Uterus (tissue), 4 donors: ENCODE measurements around the gene OR51G2. TPM values are rescaled to one million over a fixed set of nuclear protein-coding genes. Genes with fewer than 3 reads are reported as not detected.

Source experiments
- DNase-seq, 2 donors: peaks; one replicate each; pipeline ENCODE4 v3.0.0-alpha.2; 2019 to 2020
- H3K27ac ChIP-seq, 2 donors: fragments of 200-600 bp; sonication (generic); 1 replicate in 1 of 2; 2 replicates in 1 of 2; pipeline ENCODE4 v1.5.1; 2016 to 2018
- H3K27me3 ChIP-seq, 2 donors: fragments of 200-600 bp; sonication (generic); one replicate each; pipeline ENCODE4 v1.5.1; 2018 to 2019; ENCODE audit warnings: control low read depth in 1 of 2
- H3K36me3 ChIP-seq, 2 donors: fragments of 200-600 bp; sonication (generic); one replicate each; pipeline ENCODE4 v1.5.1; 2019; ENCODE audit warnings: control low read depth in 1 of 2
- H3K4me1 ChIP-seq, 2 donors: fragments of 200-600 bp; sonication (generic); one replicate each; pipeline ENCODE4 v1.5.1; 2018 to 2019; ENCODE audit warnings: control low read depth in 1 of 2
- H3K4me3 ChIP-seq, 2 donors: fragments of 200-600 bp; sonication (generic); 1 replicate in 1 of 2; 2 replicates in 1 of 2; pipeline ENCODE4 v1.5.1; 2018 to 2019; ENCODE audit warnings: mild to moderate bottlenecking in 1 of 2
- H3K9me3 ChIP-seq, 2 donors: fragments of 200-600 bp; sonication (generic); one replicate each; pipeline ENCODE4 v1.5.1; 2019; ENCODE audit warnings: control low read depth in 1 of 2
- CTCF ChIP-seq, 4 experiments: fragments of 200-600 bp in 2 of 4; fragments of 450-650 bp in 2 of 4; sonication (generic) in 2 of 4; IDR thresholded peaks; one replicate each; pipeline ENCODE4 v1.5.1; 2016 to 2019; ENCODE audit warnings: antibody characterized with exemption in 4 of 4, mild to moderate bottlenecking in 2 of 4, moderate library complexity in 1 of 4
- POLR2A ChIP-seq, 2 donors: fragments of 450-650 bp; IDR thresholded peaks; one replicate each; pipeline ENCODE4 v1.6.1; 2016; ENCODE audit warnings: antibody characterized with exemption in 2 of 2, mild to moderate bottlenecking in 1 of 2, moderate library complexity in 1 of 2
- intact Hi-C: fragments of 100-400 bp; cut with DNase I; formaldehyde crosslinking; loops from one replicate; pipeline ENCODE4 v1.15.1; 2023; ENCODE audit warnings: low total_unique reads
- total RNA-seq, 4 donors: library from RNA; depleted of rRNA in 3 of 4; stranded (reverse); fragments of >200 nt in 3 of 4; gene quantifications; one replicate each; pipeline versions ENCODE4 v1.1.0 to v1.2.4, GENCODE V29; 2014 to 2023
- donor health status: DM: yes; HTN: yes; CAD: no.

OR51G2 gene
- total RNA-seq, 4 donors from 2014 or later, result not detected

- DNase-seq, result no peak
- Histone ChIP-seq H3K4me3 (no peak overlapping the region), H3K27me3 (no peaks in the 10 kb centered on the region), H3K27ac (no peak overlapping the region), H3K4me1 (no peaks in the 10 kb centered on the region), H3K9me3 (no peaks in the 10 kb centered on the region), H3K36me3 (no peaks in the 10 kb centered on the region)
- TF ChIP-seq POLR2A (IDR thresholded peaks at IDR 0.05) (no peak), CTCF (IDR thresholded peaks at IDR 0.05) (no peak)
- intact Hi-C loops, result no loop called here
Measured at GRCh38 chr11:4890279-4890678, 28.9 kb downstream of the OR51G2 start.

DNA sequence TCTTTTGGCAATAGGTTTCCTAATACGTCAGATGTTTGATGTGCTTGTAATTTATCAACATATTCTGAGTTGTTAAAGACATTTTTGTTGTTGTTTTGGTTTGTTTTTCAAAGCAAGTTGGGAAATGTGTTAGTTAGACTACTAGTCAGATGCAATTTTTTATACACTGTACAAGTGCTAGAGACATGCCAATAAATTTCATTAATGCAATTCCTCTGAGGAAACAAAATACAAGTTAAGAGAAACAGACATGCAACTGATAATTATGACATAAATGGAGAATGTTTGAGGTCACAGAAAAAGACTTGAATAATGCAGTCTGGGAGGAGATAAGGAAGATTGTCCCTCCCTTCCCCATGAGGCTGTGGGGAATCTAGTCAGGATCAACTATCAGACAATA is 31.6 kb downstream of the OR51G2 start:
- no peak for TF ChIP-seq POLR2A (IDR thresholded peaks at IDR 0.05)
- TF ChIP-seq CTCF (IDR thresholded peaks at IDR 0.05), result no peak
- no peaks in the 10 kb centered on the region for H3K36me3 ChIP-seq
- H3K4me1 ChIP-seq, result no peaks in the 10 kb centered on the region
- H3K27me3 ChIP-seq, result no peaks in the 10 kb centered on the region
- intact Hi-C loops, result no loop called here
- no peaks in the 10 kb centered on the region for H3K9me3 ChIP-seq
- no peak for DNase-seq
- H3K4me3 ChIP-seq, result no peak overlapping the region
- no peak overlapping the region for H3K27ac ChIP-seq

GRCh38 chr11:4886186-4886585 is 33.0 kb downstream of the OR51G2 start:
- Histone ChIP-seq H3K4me3 (no peak overlapping the region), H3K36me3 (no peaks in the 10 kb centered on the region), H3K9me3 (no peaks in the 10 kb centered on the region), H3K27ac (no peak overlapping the region), H3K27me3 (no peaks in the 10 kb centered on the region), H3K4me1 (no peaks in the 10 kb centered on the region)
- no peak for DNase-seq
- TF ChIP-seq CTCF (IDR thresholded peaks at IDR 0.05) (no peak), POLR2A (IDR thresholded peaks at IDR 0.05) (no peak)
- intact Hi-C loops, result no loop called here

GRCh38 chr11:4884361-4884760 is 34.8 kb downstream of the OR51G2 start:
- TF ChIP-seq CTCF (IDR thresholded peaks at IDR 0.05) (no peak), POLR2A (IDR thresholded peaks at IDR 0.05) (no peak)
- intact Hi-C loops, result no loop called here

DNA sequence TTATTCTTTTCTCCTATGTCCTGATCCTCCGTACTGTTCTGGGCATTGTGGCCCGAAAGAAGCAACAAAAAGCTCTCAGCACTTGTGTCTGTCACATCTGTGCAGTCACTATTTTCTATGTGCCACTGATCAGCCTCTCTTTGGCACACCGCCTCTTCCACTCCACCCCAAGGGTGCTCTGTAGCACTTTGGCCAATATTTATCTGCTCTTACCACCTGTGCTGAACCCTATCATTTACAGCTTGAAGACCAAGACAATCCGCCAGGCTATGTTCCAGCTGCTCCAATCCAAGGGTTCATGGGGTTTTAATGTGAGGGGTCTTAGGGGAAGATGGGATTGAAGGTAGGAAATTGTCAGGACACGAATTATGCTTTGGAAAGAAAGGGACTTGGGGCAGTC is 36.6 kb downstream of the OR51G2 start:
- Histone ChIP-seq H3K4me1 (no peaks in the 10 kb centered on the region), H3K9me3 (no peaks in the 10 kb centered on the region), H3K27me3 (no peaks in the 10 kb centered on the region), H3K4me3 (no peak overlapping the region), H3K27ac (no peak overlapping the region), H3K36me3 (no peaks in the 10 kb centered on the region)
- TF ChIP-seq CTCF (IDR thresholded peaks at IDR 0.05) (no peak), POLR2A (IDR thresholded peaks at IDR 0.05) (no peak)
- DNase-seq, result no peak
- intact Hi-C loops, result no loop called here

More at GRCh38 chr11:4884361-4884760, 34.8 kb downstream of the OR51G2 start:
- no peak overlapping the region for H3K27ac ChIP-seq
- H3K9me3 ChIP-seq, result no peaks in the 10 kb centered on the region
- H3K4me1 ChIP-seq, result no peaks in the 10 kb centered on the region
- DNase-seq, result no peak
- H3K36me3 ChIP-seq, result no peaks in the 10 kb centered on the region
- no peaks in the 10 kb centered on the region for H3K27me3 ChIP-seq
- no peak overlapping the region for H3K4me3 ChIP-seq
